ENCODE results near the gene NLK.

DNA sequence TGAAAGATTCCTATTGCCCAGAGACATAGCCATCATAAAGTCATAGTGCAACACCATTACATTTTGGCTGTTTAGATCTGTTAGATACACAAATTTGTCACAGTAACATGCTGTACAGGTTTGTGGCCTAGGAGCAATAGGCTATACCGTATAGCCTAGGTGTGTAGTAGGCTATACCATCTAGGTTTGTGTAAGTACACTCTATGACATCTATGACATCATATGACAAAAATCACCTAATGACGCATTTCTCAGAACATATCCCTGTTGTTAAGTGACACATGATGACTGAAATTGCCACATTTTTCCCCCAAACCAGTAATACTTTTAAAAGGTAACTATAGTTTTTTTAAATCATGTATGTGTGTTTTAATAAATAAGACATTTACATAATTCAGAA is 43.3 kb downstream of the NLK start:
- TF ChIP-seq CTCF (conservative IDR thresholded peaks at IDR 0.05; ENCODE audit: low read length) (no peak), EZH2phosphoT487 (IDR thresholded peaks at IDR 0.05; ENCODE audit: borderline replicate concordance) (no peak)

Measured in Loucy (cell line).